Measurements from ENCODE around the gene CFAP46.

DNA sequence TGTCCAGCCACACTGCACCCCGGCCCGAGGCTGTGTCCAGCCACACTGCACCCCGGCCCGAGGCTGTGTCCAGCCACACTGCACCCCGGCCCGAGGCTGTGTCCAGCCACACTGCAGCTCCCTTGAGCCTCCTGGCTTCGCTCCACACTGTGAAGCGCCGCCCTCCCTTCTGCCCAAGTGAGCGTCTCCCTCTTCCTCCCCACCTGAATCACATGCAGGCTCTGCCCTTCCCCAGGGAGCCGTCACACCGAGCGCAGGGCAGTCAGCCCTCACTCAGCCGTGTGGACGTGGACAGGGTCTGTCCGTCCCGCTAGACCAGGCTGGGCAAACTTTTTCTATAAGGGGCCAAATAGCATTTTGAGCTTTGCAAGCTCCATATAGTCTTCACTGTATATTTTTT, 27.6 kb downstream of the CFAP46 start:
- TF ChIP-seq EZH2 (IDR thresholded peaks at IDR 0.05; ENCODE audit: borderline replicate concordance): no peak
- TF ChIP-seq, protein P1, sequence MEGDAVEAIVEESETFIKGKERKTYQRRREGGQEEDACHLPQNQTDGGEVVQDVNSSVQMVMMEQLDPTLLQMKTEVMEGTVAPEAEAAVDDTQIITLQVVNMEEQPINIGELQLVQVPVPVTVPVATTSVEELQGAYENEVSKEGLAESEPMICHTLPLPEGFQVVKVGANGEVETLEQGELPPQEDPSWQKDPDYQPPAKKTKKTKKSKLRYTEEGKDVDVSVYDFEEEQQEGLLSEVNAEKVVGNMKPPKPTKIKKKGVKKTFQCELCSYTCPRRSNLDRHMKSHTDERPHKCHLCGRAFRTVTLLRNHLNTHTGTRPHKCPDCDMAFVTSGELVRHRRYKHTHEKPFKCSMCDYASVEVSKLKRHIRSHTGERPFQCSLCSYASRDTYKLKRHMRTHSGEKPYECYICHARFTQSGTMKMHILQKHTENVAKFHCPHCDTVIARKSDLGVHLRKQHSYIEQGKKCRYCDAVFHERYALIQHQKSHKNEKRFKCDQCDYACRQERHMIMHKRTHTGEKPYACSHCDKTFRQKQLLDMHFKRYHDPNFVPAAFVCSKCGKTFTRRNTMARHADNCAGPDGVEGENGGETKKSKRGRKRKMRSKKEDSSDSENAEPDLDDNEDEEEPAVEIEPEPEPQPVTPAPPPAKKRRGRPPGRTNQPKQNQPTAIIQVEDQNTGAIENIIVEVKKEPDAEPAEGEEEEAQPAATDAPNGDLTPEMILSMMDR (IDR thresholded peaks at IDR 0.05; ENCODE audit: poor library complexity): no peak
- TF ChIP-seq EZH2phosphoT487 (IDR thresholded peaks at IDR 0.05; ENCODE audit: low read depth, severe bottlenecking, unreplicated experiment): no peak

Data from hepatocyte (in vitro differentiated cells).